B cell (primary cell): ENCODE results near the gene SLC43A2. TPM values are rescaled to one million over a fixed set of nuclear protein-coding genes. Genes with fewer than 3 reads are reported as not detected.
A peak's percentile ranks its signal among the peaks of the same experiment; 100 is the strongest.

ENCODE experiments used
- ATAC-seq: fragments of 200-7000 bp; cut with Tn5 transposase; one replicate; pipeline ENCODE4 v1.10.0; 2021; ENCODE audit warnings: low read depth, mild to moderate bottlenecking, moderate number of reproducible peaks, moderate library complexity
- CTCF ChIA-PET: fragments of 350-600 bp; sonication (Branson Sonifier 250); formaldehyde crosslinking; loops from one replicate; lab custom pipeline; 2021; ENCODE audit warnings: antibody characterized with exemption, inconsistent platforms; lab: Charles Lee
- POLR2A ChIA-PET: fragments of 350-600 bp; sonication (Branson Sonifier 250); formaldehyde crosslinking; loops from one replicate; lab custom pipeline; 2021; ENCODE audit warnings: antibody characterized with exemption; lab: Charles Lee
- DNase-seq: peaks from one replicate; pipeline ENCODE4 v3.0.0; 2013
- H2AFZ ChIP-seq: 2 replicates; pipeline ENCODE4 v1.6.1; 2012; ENCODE audit warnings: mild to moderate bottlenecking, low read depth, low read length; ENCODE audit not compliant: insufficient read depth, poor library complexity, severe bottlenecking
- H3K27ac ChIP-seq, 2 donors: 1 replicate in 1 of 2; 2 replicates in 1 of 2; pipeline ENCODE4 v1.5.1; 2012 to 2013; ENCODE audit warnings: low read length in 2 of 2, mild to moderate bottlenecking in 2 of 2, moderate library complexity in 1 of 2
- H3K27me3 ChIP-seq, 4 experiments: fragments of 200-600 bp in 1 of 4; sonication (generic) in 1 of 4; replicated peaks in 1 of 4; 1 replicate in 2 of 4; 2 replicates in 2 of 4; pipeline versions ENCODE4 v1.6.1 to v1.7.0; 2013 to 2016; ENCODE audit warnings: low read length in 3 of 4, mild to moderate bottlenecking in 2 of 4, mixed read lengths in 1 of 4, moderate library complexity in 1 of 4; ENCODE audit not compliant: insufficient read depth in 4 of 4, control insufficient read depth in 3 of 4; ENCODE audit errors: control extremely low read depth in 1 of 4
- H3K36me3 ChIP-seq, 2 experiments: replicated peaks in 1 of 2; 1 replicate in 1 of 2; 2 replicates in 1 of 2; pipeline versions ENCODE4 v1.6.1 to v1.7.1; 2013; ENCODE audit warnings: low read length in 1 of 2; ENCODE audit not compliant: insufficient read depth in 2 of 2, control insufficient read depth in 1 of 2; ENCODE audit errors: control extremely low read depth in 1 of 2, extremely low read depth in 1 of 2
- H3K4me1 ChIP-seq, 2 donors: fragments of 200-600 bp in 1 of 2; sonication (generic) in 1 of 2; 1 replicate in 1 of 2; 2 replicates in 1 of 2; pipeline versions ENCODE4 v1.5.1 to v1.6.1; 2013 to 2017; ENCODE audit warnings: low read length in 2 of 2; ENCODE audit not compliant: control insufficient read depth in 2 of 2, insufficient read depth in 2 of 2
- H3K4me2 ChIP-seq: replicated peaks from 2 replicates; pipeline ENCODE3; 2012; ENCODE audit warnings: mild to moderate bottlenecking, low read depth, low read length; ENCODE audit not compliant: poor library complexity, severe bottlenecking
- H3K4me3 ChIP-seq, 5 experiments: fragments of 200-600 bp in 1 of 5; sonication (generic) in 1 of 5; 1 replicate in 3 of 5; 2 replicates in 2 of 5; pipeline versions ENCODE4 v1.5.1 to v1.7.0; 2011 to 2016; ENCODE audit warnings: low read length in 4 of 5, mild to moderate bottlenecking in 4 of 5, low read depth in 2 of 5, control low read depth in 1 of 5, moderate library complexity in 1 of 5; ENCODE audit not compliant: insufficient read depth in 1 of 5; ENCODE audit errors: control extremely low read depth in 1 of 5, extremely low read depth in 1 of 5
- H3K79me2 ChIP-seq: fragments of 200-600 bp; sonication (generic); one replicate; pipeline ENCODE4 v1.6.0; 2016; ENCODE audit warnings: low read length; ENCODE audit not compliant: control insufficient read depth, insufficient read depth
- H3K9ac ChIP-seq: fragments of 200-600 bp; sonication (generic); 2 replicates; pipeline ENCODE4 v1.6.1; 2017; ENCODE audit warnings: mild to moderate bottlenecking, low read length, moderate library complexity
- H3K9me3 ChIP-seq, 3 donors: one replicate each; pipeline versions ENCODE4 v1.6.1 to v1.7.1; 2013; ENCODE audit warnings: low read length in 2 of 3; ENCODE audit not compliant: control insufficient read depth in 2 of 3, insufficient read depth in 1 of 3; ENCODE audit errors: control extremely low read depth in 1 of 3
- H4K20me1 ChIP-seq: 2 replicates; pipeline ENCODE4 v1.6.0; 2012; ENCODE audit warnings: mild to moderate bottlenecking, low read length; ENCODE audit not compliant: insufficient read depth, control insufficient read depth, poor library complexity, severe bottlenecking
- H3K27ac Mint-ChIP-seq: one replicate; pipeline ENCODE4 v1.8.0; 2021; ENCODE audit warnings: mixed read lengths
- H3K27me3 Mint-ChIP-seq: one replicate; pipeline ENCODE4 v1.8.0; 2021; ENCODE audit warnings: mixed read lengths
- H3K4me1 Mint-ChIP-seq: one replicate; pipeline ENCODE4 v1.8.0; 2021; ENCODE audit warnings: mixed read lengths
- H3K4me3 Mint-ChIP-seq: one replicate; pipeline ENCODE4 v1.8.0; 2021; ENCODE audit warnings: mixed read lengths
- H3K9me3 Mint-ChIP-seq: one replicate; pipeline ENCODE4 v1.8.0; 2022; ENCODE audit warnings: mixed read lengths; ENCODE audit not compliant: insufficient read depth
- EZH2 ChIP-seq: IDR thresholded peaks from 2 replicates; pipeline ENCODE4 v1.6.1; 2012; ENCODE audit warnings: borderline replicate concordance, low read depth, mild to moderate bottlenecking, moderate library complexity, low read length; ENCODE audit not compliant: insufficient read depth, poor library complexity, severe bottlenecking
- WGBS: methylation state at CpG from one replicate; pipeline ENCODE4 v1.1.5; 2013; ENCODE audit warnings: missing lambda C conversion rate; ENCODE audit not compliant: insufficient coverage; 5-methylcytosine and 5-hydroxymethylcytosine counted together
- intact Hi-C: fragments of 100-400 bp; cut with micrococcal nuclease; formaldehyde crosslinking; loops from one replicate; pipeline ENCODE4 v1.10.0; 2022
- polyA plus RNA-seq: library from polyadenylated mRNA; depleted of rRNA; stranded (reverse); fragments of >200 nt; gene quantifications from 2 replicates; pipeline ENCODE4 v1.2.3, GENCODE V29; 2012
- total RNA-seq, 2 donors: library from RNA; stranded (reverse); fragments of 120-200 nt in 1 of 2; gene quantifications; 1 replicate in 1 of 2; 2 replicates in 1 of 2; pipeline versions ENCODE4 v1.2.3 to v1.2.4, GENCODE V29; 2013 to 2022
- TF ChIP-seq, protein P1 (sequence below): fragments of 200-600 bp; IDR thresholded peaks from one replicate; pipeline ENCODE4 v1.8.0; 2022; ENCODE audit warnings: antibody characterized with exemption, mild to moderate bottlenecking

The SLC43A2 gene
- total and polyA plus RNA-seq, 2 donors (not counting 1 experiment from before 2014, with no cell fraction given) = 26.2 to 204 TPM

DNA sequence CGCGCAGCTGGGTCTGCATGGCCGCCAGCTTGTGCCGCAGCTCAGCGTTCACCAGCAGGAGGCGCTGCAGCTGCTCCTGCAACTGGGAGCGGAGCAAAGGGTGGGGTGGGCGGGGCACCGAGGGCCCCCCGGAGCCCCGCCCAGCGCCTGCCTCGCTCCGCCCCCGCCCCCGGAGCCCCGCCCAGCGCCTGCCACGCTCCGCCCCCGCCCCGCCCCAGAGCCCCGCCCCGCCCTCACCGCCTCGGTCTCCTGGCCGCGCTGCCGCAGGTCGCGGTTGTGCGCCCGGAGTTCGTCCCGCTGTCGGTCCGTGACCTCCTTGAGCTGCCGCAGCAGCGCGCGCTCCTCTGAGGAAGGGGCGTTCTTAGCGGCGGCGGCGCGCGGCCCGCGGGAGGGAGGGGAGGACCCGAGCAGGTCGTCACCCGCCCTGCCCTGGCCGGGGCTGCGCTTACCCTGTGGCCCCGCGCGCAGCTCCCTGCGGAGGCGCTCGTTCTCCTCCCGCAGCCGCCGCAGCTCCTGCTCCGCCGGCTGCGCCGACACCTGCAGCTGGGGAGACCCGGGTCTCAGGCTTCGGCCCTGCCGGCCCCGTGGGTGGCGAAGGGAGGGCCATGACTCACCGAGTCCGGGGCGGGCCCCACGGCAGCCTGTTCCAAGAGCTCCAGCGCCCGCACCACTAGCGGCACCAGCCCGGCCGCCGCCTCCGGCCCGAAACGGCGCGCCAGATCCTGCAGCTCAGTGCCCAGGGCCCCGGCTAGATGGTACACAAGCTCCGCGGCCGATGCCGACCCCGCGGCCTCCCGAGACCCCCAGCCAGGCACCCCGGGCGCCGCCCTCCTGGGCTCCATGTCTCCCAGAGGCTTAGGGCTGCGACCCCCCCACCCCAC lies 20.6 kb upstream of the SLC43A2 start:
- POLR2A ChIA-PET = interaction anchor here (0.6 to 4.1 kb wide), 16 partner anchors 8 to 161 kb away, joined by 3 to 77 read pairs (median 4); partner anchors contain the start of genes INPP5K and SLC43A2

More for the DNA sequence above, 20.6 kb upstream of the SLC43A2 start:
- Histone ChIP-seq H3K79me2 (no peaks in the 10 kb centered on the region), H3K4me3 (peak overlapping the region in 4 of 5 experiments; percentile 35 to 75 (median 60)), H3K36me3 (peaks cover 0 to 41% of the 10 kb centered on the region in 2 experiments), H3K4me2 (peak overlapping the region; percentile 98), H3K9ac (peak overlapping the region; percentile 68), H3K4me1 (peaks cover 26 to 36% of the 10 kb centered on the region in 2 donors), H3K9me3 (no peaks in the 10 kb centered on the region), H3K27ac (peak overlapping the region in 1 of 2 donors; percentile 28), H4K20me1 (peaks cover 21% of the 10 kb centered on the region), H3K27me3 (no peaks in the 10 kb centered on the region), H2AFZ (peak overlapping the region; percentile 88)
- CTCF ChIA-PET = interaction anchor here (0.5 to 7.8 kb wide), 27 partner anchors 10 to 851 kb away, joined by 3 to 135 read pairs (median 4); partner anchors contain the start of genes INPP5K, PRPF8 and SLC43A2
- Mint-ChIP-seq H3K4me3 (peak overlapping the region; percentile 79), H3K9me3 (no peaks in the 10 kb centered on the region), H3K27me3 (no peaks in the 10 kb centered on the region), H3K4me1 (peaks cover 30% of the 10 kb centered on the region), H3K27ac (peak overlapping the region; percentile 75)
- DNase-seq (peak; percentile 96), ATAC-seq (peak; percentile 72)
- intact Hi-C loops = loop anchor here (1.0 to 5.0 kb wide), 7 partner anchors 18 to 392 kb away; partner anchors contain the start of genes INPP5K and PRPF8
- no peak for TF ChIP-seq EZH2
- TF ChIP-seq, protein P1, sequence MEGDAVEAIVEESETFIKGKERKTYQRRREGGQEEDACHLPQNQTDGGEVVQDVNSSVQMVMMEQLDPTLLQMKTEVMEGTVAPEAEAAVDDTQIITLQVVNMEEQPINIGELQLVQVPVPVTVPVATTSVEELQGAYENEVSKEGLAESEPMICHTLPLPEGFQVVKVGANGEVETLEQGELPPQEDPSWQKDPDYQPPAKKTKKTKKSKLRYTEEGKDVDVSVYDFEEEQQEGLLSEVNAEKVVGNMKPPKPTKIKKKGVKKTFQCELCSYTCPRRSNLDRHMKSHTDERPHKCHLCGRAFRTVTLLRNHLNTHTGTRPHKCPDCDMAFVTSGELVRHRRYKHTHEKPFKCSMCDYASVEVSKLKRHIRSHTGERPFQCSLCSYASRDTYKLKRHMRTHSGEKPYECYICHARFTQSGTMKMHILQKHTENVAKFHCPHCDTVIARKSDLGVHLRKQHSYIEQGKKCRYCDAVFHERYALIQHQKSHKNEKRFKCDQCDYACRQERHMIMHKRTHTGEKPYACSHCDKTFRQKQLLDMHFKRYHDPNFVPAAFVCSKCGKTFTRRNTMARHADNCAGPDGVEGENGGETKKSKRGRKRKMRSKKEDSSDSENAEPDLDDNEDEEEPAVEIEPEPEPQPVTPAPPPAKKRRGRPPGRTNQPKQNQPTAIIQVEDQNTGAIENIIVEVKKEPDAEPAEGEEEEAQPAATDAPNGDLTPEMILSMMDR = peak; percentile 79
- WGBS = under 1% methylated on average over 95 of the region's 100 CpGs
